TTC549 (cell line): ENCODE measurements around the gene CNPY3.

ENCODE experiments used
- FAIRE-seq: peaks from 2 replicates; lab custom pipeline; 2012; peaks lifted over from hg19 to GRCh38; lab: Jason Lieb, UNC

CNPY3 gene

DNA sequence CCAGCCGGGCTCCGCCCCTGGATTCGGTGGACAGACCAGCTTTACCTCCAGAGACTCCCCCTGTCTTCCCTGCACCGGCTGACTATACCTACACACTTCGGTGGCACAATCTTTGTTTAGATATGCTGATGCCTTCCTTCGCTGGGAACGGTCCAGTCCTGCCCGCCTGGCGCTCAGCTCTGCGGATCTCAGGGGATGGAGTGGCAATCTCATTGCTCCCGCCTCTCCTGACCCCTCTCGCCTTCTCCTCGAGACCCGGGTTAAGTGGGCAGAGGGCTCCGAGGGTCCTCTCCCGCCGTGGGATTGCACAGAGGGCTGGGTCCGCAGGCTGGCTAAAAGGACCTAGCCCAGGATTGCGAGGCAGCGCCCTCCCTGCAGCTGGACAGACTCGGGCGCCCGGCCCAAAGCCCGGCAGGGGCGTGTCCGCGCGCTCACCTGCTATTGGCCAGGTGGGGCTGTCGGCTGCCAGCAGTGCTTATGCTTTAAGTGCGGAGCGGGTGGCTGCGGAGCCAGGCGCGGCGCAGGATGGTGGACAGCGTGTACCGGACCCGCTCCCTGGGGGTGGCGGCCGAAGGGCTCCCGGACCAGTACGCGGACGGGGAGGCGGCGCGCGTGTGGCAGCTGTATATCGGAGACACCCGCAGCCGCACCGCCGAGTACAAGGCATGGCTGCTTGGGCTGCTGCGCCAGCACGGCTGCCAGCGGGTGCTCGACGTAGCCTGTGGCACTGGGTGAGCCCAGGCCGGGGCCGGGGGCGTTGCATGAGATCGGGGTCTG, 31.2 kb downstream of the CNPY3 start, which contains the start of gene GNMT:
TSS of gene GNMT (plus strand) at position 512 of the 777 bp plus-strand sequence. CDS start at position 526, 14 bp downstream.
- FAIRE-seq, result no peak

GRCh38 chr6:42961020-42961470, 31.8 kb downstream of the CNPY3 start:
- FAIRE-seq, result no peak

GRCh38 chr6:42962096-42962495, 32.8 kb downstream of the CNPY3 start:
- no peak for FAIRE-seq

GRCh38 chr6:42962502-42963178, 33.4 kb downstream of the CNPY3 start:
- FAIRE-seq, result no peak

GRCh38 chr6:42963179-42963854, 34.0 kb downstream of the CNPY3 start:
- FAIRE-seq, result no peak

- FAIRE-seq, result no peak
Observed at GRCh38 chr6:42963855-42964605, 34.8 kb downstream of the CNPY3 start.

DNA sequence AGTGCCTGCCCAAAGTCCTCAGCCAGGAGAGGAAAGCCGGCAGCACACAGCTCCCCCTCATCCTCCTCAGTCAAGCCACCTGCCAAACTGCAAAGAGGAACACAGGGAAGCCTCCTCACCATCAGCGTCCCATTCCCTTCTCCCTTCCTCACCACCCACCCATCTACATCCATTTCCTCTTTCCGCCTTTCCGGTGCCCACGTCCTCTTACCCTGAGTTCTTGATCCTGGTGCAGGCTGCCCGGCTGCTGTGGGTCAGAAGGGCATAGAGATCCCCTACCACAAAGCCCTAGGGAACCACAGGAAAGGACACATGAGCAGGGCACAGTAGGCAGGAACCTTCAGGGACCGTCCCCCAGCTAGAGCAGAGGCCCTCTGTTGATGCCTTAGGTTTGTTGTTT, 37.3 kb downstream of the CNPY3 start:
- no peak for FAIRE-seq

DNA sequence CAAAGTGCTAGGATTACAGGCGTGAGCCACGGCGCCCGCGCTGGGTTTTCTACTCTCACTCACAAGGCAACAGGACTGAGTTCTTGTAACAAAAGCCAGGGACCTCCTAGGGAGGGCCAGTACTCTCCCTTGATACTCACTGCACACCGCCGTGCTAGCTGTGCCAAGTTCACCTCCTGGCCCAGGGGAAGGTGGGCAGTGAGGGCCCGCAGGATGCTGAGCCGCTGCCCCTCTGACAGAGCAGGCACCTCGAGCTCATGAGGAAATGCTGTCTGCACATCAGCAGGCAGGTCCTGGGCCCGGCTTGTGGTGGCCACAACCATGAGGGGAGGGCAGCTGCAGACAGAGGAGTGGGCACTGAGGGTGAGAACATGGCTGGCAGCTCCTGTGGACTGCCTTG, 37.9 kb downstream of the CNPY3 start:
- FAIRE-seq, result no peak

GRCh38 chr6:42968126-42968701, 38.9 kb downstream of the CNPY3 start:
- FAIRE-seq, result no peak

DNA sequence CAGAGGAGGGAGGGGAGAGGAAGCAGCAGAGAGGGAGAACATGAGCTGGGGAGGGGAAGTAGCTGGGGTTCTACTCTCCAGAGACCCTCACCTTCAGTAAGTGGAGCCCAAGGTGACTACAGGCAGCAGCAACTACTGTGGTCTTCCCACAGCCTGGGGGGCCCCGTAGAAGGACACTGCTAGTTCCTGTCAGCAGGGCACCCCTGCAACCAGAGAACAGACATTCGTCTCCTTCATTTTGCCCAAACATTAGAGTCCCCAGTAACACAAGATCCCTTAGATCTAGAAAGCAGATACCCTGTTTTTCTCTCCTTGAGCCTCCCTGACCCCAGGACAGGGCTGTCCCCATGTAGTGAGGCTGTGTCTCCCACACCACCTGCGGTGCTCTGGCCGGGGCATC, 39.5 kb downstream of the CNPY3 start:
- no peak for FAIRE-seq

GRCh38 chr6:42969431-42969830, 40.2 kb downstream of the CNPY3 start:
- FAIRE-seq, result no peak

DNA sequence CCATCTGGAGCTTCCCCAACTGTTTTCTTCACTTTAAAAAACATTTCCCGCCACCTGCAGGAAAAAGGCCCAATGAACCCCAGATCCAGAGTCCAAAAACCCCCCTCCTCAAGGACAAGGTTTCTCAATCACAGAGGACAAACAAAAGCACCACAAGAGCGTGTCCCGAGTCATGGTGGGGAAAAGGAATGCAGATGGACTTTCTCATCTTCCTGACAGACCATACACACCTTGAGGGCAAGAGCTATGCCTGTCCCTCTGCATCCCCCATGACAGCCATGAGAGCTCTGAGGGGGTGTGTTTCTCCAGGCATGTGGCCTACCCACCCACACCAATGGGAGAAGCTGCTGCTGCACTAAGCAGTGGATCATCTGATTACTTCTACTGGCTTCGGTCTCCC, 40.7 kb downstream of the CNPY3 start:
- FAIRE-seq, result no peak

DNA sequence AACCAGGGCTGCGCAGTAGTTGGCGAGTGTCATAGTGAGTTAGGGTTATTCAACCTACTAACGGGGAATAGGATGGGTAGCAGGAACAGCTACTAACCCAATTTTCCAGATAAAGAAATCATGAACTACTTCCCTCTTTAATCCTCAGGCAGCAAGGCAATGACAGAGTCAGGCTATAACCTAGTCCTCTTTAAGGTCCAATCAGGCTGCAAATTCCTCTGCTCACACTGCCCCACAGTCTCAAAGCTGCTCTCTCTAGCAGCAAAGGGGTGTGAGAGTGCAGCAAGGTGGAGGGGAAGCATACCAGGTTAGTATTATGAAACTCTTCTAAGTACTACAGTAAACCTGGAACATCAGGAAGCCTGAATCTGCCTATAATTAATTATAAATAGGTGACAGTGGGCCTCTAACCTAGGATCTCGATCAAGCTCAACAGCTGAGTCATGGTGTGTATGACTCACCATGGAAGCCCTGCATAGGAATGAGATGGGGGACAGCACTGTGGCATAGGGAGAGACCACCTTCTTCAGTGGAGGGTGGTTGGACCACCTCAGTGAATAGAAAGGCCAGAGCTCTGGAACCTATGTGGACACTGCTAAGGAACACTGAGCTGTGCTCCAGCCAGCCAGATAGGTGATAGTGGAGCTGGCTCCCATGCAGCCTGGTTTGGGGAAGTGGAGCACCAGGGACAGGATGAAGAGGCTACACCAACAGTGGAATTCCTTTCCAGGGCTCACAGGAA, 41.8 kb downstream of the CNPY3 start:
- FAIRE-seq, result no peak

GRCh38 chr6:42971746-42972327, 42.6 kb downstream of the CNPY3 start:
- FAIRE-seq, result no peak

- FAIRE-seq, result no peak
Observed at GRCh38 chr6:42973926-42974325, 44.6 kb downstream of the CNPY3 start.

GRCh38 chr6:42974919-42975505, 45.7 kb downstream of the CNPY3 start:
- no peak for FAIRE-seq

- no peak for FAIRE-seq
Observed at GRCh38 chr6:42978487-42978838, 49.2 kb downstream of the CNPY3 start.

DNA sequence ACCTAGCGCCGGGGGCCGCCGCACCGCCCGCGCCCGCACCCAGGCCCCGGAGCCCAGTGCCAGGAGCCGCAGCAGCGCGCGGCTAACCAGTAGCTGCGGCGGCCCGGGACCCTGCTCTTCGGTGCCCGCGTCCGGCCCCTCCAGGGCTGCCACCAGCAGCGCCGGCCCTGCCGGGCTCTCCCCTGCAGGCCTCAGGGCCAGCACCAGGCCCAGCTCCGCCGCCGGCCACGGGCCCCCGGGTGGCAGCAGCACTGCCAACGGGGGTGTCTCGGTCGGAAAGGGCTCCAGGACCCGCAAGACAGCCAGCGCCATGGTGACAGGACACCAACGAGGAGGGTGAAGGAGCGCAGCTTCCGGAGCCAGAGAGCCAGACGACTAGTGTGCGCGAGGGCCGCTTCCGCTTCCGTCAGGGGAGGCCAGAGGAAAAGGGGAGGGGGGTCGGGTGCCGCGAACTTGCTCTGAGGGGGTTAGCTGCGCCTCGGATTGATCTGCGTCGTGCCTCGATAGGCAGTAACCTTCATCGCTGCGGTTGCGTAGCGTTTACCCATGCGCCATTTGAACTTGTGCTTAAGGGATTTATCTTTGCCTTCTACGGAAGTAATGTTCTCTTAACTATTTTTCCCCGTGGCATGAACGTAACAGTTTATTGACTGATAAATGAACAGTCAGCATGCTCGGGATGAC, 49.7 kb downstream of the CNPY3 start, which contains the start of gene PEX6:
TSS of gene PEX6 (minus strand) at position 343 of the 684 bp plus-strand sequence. CDS start at position 312, 31 bp downstream.
- no peak for FAIRE-seq

DNA sequence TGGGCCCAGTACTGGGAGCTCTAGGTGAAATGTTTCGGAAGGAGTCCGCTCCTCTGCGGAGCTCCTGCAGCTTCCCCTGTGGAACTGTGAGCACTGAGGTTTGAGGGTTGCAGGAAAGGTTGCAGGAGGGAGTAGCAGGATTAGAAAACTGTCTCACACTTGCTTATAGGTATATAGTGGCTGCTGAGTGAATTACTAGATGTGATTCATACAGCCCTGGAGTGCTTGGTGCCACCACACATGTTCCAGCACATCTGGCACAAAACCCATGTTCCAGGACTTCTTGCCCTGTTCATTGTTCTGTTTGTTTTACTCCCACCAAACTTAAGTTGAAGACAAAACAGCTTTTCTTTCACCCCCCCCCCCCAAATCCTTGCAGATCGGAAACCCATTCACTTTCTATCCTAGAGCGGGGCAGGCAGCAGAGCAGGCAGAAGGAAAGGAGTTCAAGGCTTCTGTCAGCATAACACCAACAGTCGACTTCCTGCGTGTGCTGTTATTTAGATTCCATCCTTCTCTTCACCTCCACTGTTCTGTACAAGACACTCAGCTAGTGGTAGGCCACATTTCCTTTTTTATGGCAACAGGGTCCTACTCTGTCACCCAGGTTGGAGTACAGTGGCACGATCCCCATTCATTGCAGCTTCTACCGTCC, 50.4 kb downstream of the CNPY3 start:
- no peak for FAIRE-seq
